OCI-LY3 (cell line): ENCODE results near the gene ERF.
A peak's percentile ranks its signal among the peaks of the same experiment; 100 is the strongest.
"Not testable (repeated sequence)": the region's sequence is repeated elsewhere in the genome, so short reads cannot be mapped to it uniquely, and the experiment has no call there.

ENCODE experiments used
- H2AFZ ChIP-seq: fragments of 200-600, 300-600 bp; shearing (Covaris generic); 2 replicates; pipeline ENCODE4 v1.6.0; 2014; ENCODE audit warnings: antibody characterized with exemption, low read depth, low read length
- H3K27ac ChIP-seq: fragments of 200-600, 300-600 bp; sonication (generic); 2 replicates; pipeline ENCODE4 v1.5.1; 2014; ENCODE audit warnings: mild to moderate bottlenecking, low read length, moderate library complexity, mixed read lengths
- H3K27me3 ChIP-seq: fragments of 200-600, 300-600 bp; sonication (generic); 2 replicates; pipeline ENCODE4 v1.6.1; 2014; ENCODE audit warnings: low read depth, low read length, mixed read lengths
- H3K36me3 ChIP-seq: fragments of 200-600, 300-600 bp; sonication (generic); replicated peaks from 2 replicates; pipeline ENCODE3; 2014; ENCODE audit warnings: low read depth, low read length, mixed read lengths
- H3K4me1 ChIP-seq: fragments of 300-600, 200-600 bp; sonication (generic); 2 replicates; pipeline ENCODE4 v1.6.1; 2014; ENCODE audit warnings: low read length, mixed read lengths
- H3K4me2 ChIP-seq: fragments of 200-600, 300-600 bp; sonication (generic); 2 replicates; pipeline ENCODE4 v1.6.1; 2014; ENCODE audit warnings: low read length, mixed read lengths
- H3K4me3 ChIP-seq: fragments of 300-600, 200-600 bp; sonication (generic); 2 replicates; pipeline ENCODE4 v1.5.1; 2014; ENCODE audit warnings: antibody characterized with exemption, mild to moderate bottlenecking, low read length, moderate library complexity
- H3K79me2 ChIP-seq: fragments of 300-600, 200-600 bp; shearing (Covaris generic); 2 replicates; pipeline ENCODE4 v1.6.1; 2014; ENCODE audit warnings: mild to moderate bottlenecking, low read length, mixed read lengths
- H3K9ac ChIP-seq: fragments of 300-600, 200-600 bp; shearing (Covaris generic); 2 replicates; pipeline ENCODE4 v1.6.0; 2014; ENCODE audit warnings: mild to moderate bottlenecking, low read length, moderate library complexity
- H3K9me3 ChIP-seq: fragments of 200-600, 300-600 bp; shearing (Covaris generic); 2 replicates; pipeline ENCODE4 v1.6.1; 2014; ENCODE audit warnings: low read length, mixed read lengths; ENCODE audit not compliant: insufficient read depth
- H4K20me1 ChIP-seq: fragments of 200-600, 300-600 bp; sonication (generic); 2 replicates; pipeline ENCODE4 v1.6.1; 2016; ENCODE audit warnings: low read length, mixed read lengths; ENCODE audit not compliant: insufficient read depth
- EZH2phosphoT487 ChIP-seq: fragments of 200-600 bp; shearing (Covaris generic); IDR thresholded peaks from 2 replicates; pipeline ENCODE4 v1.6.1; 2018; ENCODE audit warnings: antibody characterized with exemption, mixed run types, low read depth
- TF ChIP-seq, protein P1 (sequence below): fragments of 200-600, 300-600 bp; sonication (generic); IDR thresholded peaks from 2 replicates; pipeline ENCODE4 v1.5.1; 2014; ENCODE audit warnings: antibody characterized with exemption, low read length, low read depth

ERF gene

GRCh38 chr19:42268142-42268703, 13.3 kb upstream of the ERF start:
- H3K9me3 ChIP-seq = no peaks in the 10 kb centered on the region

GRCh38 chr19:42267644-42268141, 12.8 kb upstream of the ERF start:
- peaks cover 25% of the 10 kb centered on the region for H3K79me2 ChIP-seq
- H2AFZ ChIP-seq = peak overlapping the region; percentile 90
- no peak for TF ChIP-seq EZH2phosphoT487
- TF ChIP-seq, protein P1, sequence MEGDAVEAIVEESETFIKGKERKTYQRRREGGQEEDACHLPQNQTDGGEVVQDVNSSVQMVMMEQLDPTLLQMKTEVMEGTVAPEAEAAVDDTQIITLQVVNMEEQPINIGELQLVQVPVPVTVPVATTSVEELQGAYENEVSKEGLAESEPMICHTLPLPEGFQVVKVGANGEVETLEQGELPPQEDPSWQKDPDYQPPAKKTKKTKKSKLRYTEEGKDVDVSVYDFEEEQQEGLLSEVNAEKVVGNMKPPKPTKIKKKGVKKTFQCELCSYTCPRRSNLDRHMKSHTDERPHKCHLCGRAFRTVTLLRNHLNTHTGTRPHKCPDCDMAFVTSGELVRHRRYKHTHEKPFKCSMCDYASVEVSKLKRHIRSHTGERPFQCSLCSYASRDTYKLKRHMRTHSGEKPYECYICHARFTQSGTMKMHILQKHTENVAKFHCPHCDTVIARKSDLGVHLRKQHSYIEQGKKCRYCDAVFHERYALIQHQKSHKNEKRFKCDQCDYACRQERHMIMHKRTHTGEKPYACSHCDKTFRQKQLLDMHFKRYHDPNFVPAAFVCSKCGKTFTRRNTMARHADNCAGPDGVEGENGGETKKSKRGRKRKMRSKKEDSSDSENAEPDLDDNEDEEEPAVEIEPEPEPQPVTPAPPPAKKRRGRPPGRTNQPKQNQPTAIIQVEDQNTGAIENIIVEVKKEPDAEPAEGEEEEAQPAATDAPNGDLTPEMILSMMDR = no peak
- H3K9ac ChIP-seq = peak overlapping the region; percentile 87
- H3K4me1 ChIP-seq = peaks cover 22% of the 10 kb centered on the region
- H3K27ac ChIP-seq = peak overlapping the region; percentile 33
- H3K27me3 ChIP-seq = no peaks in the 10 kb centered on the region
- H3K4me3 ChIP-seq = peak overlapping the region; percentile 81
- peak overlapping the region; percentile 94 for H3K4me2 ChIP-seq
- H3K9me3 ChIP-seq = no peaks in the 10 kb centered on the region
- no peaks in the 10 kb centered on the region for H3K36me3 ChIP-seq
- no peaks in the 10 kb centered on the region for H4K20me1 ChIP-seq

More at GRCh38 chr19:42268142-42268703, 13.3 kb upstream of the ERF start:
- Histone ChIP-seq H4K20me1 (no peaks in the 10 kb centered on the region), H3K27me3 (no peaks in the 10 kb centered on the region), H3K36me3 (no peaks in the 10 kb centered on the region), H3K79me2 (peaks cover 25% of the 10 kb centered on the region), H3K9ac (peak overlapping the region; percentile 87), H3K27ac (peak overlapping the region; percentile 80), H2AFZ (peak overlapping the region; percentile 90), H3K4me2 (peak overlapping the region; percentile 94), H3K4me1 (peaks cover 20% of the 10 kb centered on the region), H3K4me3 (peak overlapping the region; percentile 81)
- TF ChIP-seq, protein P1 = no peak
- TF ChIP-seq EZH2phosphoT487 = no peak

GRCh38 chr19:42266928-42267603, 12.1 kb upstream of the ERF start:
- not testable (repeated sequence) for H3K36me3 ChIP-seq, H3K9me3 ChIP-seq, H4K20me1 ChIP-seq, H3K27me3 ChIP-seq, H3K27ac ChIP-seq
- Histone ChIP-seq H3K4me1 (peaks cover 25% of the 10 kb centered on the region), H2AFZ (peak overlapping the region; percentile 90; the same call in 1 of the 2 replicates), H3K79me2 (peaks cover 25% of the 10 kb centered on the region), H3K9ac (peak overlapping the region; percentile 87), H3K4me3 (peak overlapping the region; percentile 81), H3K4me2 (peak overlapping the region; percentile 94)

- H3K79me2 ChIP-seq = peaks cover 17% of the 10 kb centered on the region
- not testable (repeated sequence) for H3K27ac ChIP-seq, H3K4me3 ChIP-seq, H3K9me3 ChIP-seq, H4K20me1 ChIP-seq, H3K36me3 ChIP-seq, H3K9ac ChIP-seq, H2AFZ ChIP-seq, H3K27me3 ChIP-seq, H3K4me2 ChIP-seq
- H3K4me1 ChIP-seq = peaks cover 21% of the 10 kb centered on the region
Observed at GRCh38 chr19:42266105-42266504, 11.2 kb upstream of the ERF start.

- no peaks in the 10 kb centered on the region for H3K9me3 ChIP-seq
- H3K4me3 ChIP-seq = no peak overlapping the region
- no peak overlapping the region for H3K27ac ChIP-seq
- peaks cover 4% of the 10 kb centered on the region; the same call in 1 of the 2 replicates for H3K4me1 ChIP-seq
- no peak overlapping the region for H3K4me2 ChIP-seq
- H3K36me3 ChIP-seq = no peaks in the 10 kb centered on the region
- H3K9ac ChIP-seq = no peak overlapping the region
- H2AFZ ChIP-seq = no peak overlapping the region
- H4K20me1 ChIP-seq = no peaks in the 10 kb centered on the region
- no peaks in the 10 kb centered on the region for H3K79me2 ChIP-seq
- H3K27me3 ChIP-seq = peaks cover 2% of the 10 kb centered on the region; the same call in 1 of the 2 replicates
- TF ChIP-seq, protein P1 = no peak
- TF ChIP-seq EZH2phosphoT487 = no peak
Observed at GRCh38 chr19:42261763-42262162, 6.8 kb upstream of the ERF start.

GRCh38 chr19:42257842-42258241, 2.9 kb upstream of the ERF start:
- not testable (repeated sequence) for H3K4me3 ChIP-seq, H3K9ac ChIP-seq, H3K36me3 ChIP-seq, H3K27ac ChIP-seq, H3K9me3 ChIP-seq, H4K20me1 ChIP-seq, H3K4me2 ChIP-seq, H3K4me1 ChIP-seq, H2AFZ ChIP-seq
- H3K27me3 ChIP-seq = peaks cover 11% of the 10 kb centered on the region; the same call in 1 of the 2 replicates
- H3K79me2 ChIP-seq = peaks cover 19% of the 10 kb centered on the region
